Epithelial cell of proximal tubule (primary cell): Measurements from ENCODE around the gene ATRNL1. TPM values are rescaled to one million over a fixed set of nuclear protein-coding genes. Genes with fewer than 3 reads are reported as not detected.

Experiments used
- DNase-seq: peaks from one replicate; pipeline ENCODE4 v3.0.0-alpha.2; 2011; ENCODE audit warnings: low read depth
- H3K4me3 ChIP-seq: 2 replicates; pipeline ENCODE4 v1.5.1; 2011; ENCODE audit warnings: low read depth, mild to moderate bottlenecking, low read length
- total RNA-seq: library from RNA; depleted of rRNA; stranded (reverse); fragments of >200 nt; gene quantifications from 2 replicates; pipeline ENCODE4 v1.2.3, GENCODE V29; 2015
- TF ChIP-seq, protein P1 (sequence below): conservative IDR thresholded peaks from 2 replicates; pipeline ENCODE4 v1.5.1; 2012; ENCODE audit warnings: low read depth, mild to moderate bottlenecking, low read length

ATRNL1 gene
- total RNA-seq, 1 donor from 2014 or later, result 12.4 TPM

DNA sequence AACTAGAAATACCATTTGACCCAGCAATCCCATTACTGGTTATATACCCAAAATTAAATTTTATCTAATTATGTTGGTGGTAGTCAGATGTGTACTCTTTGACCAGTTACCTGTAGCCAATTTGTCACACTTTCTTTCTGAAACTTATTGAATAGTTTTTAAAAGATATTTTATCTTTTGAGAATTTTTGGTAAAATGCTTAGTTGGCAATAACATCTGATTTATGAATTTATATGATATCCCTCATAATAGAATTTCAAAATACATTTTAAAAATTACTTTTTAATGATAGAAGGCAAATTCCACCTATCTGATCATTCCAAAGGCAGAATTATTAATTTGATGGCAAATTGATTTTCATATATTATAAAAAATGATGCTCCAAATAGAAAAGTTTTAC is 569.3 kb downstream of the ATRNL1 start:
- no peak overlapping the region for H3K4me3 ChIP-seq
- TF ChIP-seq, protein P1, sequence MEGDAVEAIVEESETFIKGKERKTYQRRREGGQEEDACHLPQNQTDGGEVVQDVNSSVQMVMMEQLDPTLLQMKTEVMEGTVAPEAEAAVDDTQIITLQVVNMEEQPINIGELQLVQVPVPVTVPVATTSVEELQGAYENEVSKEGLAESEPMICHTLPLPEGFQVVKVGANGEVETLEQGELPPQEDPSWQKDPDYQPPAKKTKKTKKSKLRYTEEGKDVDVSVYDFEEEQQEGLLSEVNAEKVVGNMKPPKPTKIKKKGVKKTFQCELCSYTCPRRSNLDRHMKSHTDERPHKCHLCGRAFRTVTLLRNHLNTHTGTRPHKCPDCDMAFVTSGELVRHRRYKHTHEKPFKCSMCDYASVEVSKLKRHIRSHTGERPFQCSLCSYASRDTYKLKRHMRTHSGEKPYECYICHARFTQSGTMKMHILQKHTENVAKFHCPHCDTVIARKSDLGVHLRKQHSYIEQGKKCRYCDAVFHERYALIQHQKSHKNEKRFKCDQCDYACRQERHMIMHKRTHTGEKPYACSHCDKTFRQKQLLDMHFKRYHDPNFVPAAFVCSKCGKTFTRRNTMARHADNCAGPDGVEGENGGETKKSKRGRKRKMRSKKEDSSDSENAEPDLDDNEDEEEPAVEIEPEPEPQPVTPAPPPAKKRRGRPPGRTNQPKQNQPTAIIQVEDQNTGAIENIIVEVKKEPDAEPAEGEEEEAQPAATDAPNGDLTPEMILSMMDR, result no peak
- no peak for DNase-seq

DNA sequence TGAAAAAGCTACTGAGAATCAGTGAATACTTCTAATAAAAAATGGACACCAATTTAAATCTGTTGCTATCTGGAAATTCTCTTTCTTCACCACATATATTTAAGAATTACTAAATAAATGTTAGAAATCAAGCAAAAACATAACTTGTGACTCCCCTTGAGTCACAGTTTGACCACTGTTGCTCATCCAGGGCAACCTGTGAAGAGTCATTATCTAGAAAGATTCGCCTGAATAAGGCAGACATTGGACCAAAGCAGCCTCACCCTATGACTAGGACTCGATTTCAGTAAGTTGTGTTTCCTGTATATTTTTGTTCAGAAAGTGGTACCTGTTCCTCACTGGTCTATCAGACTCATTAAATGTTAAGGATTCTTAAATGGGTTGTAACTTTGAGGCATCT is 572.4 kb downstream of the ATRNL1 start:
- no peak overlapping the region for H3K4me3 ChIP-seq
- DNase-seq, result no peak
- TF ChIP-seq, protein P1, result no peak

DNA sequence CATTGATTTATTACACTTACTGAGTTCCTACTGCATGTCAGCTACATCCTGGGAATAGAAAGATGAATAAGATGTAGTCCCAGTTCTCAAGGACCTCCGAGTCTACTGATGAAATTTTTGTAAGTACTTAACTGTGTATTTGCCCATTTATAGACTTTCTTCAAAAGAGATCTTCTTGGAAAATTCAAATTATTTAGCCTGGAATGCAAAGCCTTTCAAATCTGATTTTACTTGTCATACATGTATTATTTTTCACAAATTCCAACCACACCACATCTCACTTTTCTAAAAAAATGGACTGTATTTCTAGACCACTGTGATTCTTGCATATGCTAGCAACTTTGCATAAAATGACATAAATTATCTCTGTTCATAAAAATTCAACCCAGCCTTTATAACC is 581.3 kb downstream of the ATRNL1 start:
- no peak overlapping the region for H3K4me3 ChIP-seq
- TF ChIP-seq, protein P1, result no peak
- DNase-seq, result no peak

DNA sequence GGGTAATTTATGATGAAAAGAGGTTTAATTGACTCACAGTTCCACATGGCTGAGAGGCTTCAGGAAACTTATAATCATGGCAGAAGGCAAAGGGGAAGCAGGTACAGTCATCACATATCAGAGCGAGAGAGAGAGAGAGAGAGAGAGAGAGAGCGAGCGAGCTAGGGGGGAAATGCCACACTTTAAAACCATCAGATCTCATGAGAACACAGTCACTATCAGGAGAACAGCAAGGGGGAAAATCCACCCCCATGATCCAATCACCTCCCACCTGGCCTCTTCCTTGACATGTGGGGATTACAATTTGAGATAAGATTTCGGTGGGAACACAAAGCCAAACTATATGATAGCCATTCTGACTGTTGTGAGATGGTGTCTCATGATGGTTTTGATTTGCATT is 603.6 kb downstream of the ATRNL1 start:
- no peak for DNase-seq
- TF ChIP-seq, protein P1, result no peak
- no peak overlapping the region for H3K4me3 ChIP-seq

DNA sequence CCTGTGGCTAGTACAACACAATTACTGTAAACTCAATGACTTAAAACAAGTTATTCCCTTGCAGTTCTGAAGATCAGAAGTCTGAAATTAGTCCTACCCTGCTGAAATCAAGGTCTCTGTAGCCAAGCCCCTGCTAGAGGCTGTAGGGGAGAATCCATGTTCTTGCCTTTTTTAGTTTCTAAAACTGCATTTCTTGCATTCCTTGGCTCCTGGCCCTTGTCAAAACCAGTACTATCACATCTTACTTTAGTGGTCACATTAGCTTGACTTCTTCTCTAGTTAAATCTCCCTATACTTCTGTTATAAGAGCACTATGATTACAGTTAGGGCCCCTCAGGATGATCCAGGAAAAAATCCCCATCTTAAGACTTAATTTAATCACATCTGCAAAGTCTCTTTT is 612.9 kb downstream of the ATRNL1 start:
- no peak overlapping the region for H3K4me3 ChIP-seq
- no peak for DNase-seq
- TF ChIP-seq, protein P1, result no peak

DNA sequence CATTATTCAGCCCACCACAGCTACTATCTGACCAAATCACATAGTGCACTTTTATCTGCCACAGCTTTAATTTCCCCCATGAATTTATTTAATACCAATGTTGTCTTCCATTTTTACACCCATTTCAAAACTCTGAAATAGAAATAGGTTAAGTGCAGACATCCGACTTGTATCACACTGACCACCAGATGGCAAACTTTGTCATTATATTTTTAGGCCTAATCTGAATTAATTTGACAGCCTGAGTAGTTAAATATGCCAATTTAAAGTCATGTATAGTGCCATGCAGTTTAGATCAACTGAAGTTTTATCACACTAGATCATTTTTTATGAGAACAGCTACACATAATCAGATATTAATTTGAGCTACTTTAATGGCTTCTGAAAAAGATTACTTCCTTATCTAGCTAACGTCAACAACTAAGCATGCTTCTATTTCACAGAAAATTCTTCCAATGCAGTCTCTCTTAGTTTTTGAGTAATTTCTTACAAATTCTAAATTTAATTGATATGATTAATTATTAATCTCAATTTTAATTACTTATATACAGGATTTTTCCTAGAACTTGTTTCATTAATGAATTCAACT is 613.4 kb downstream of the ATRNL1 start:
- TF ChIP-seq, protein P1, result peak; percentile 65
- no peak for DNase-seq
- no peak overlapping the region for H3K4me3 ChIP-seq

DNA sequence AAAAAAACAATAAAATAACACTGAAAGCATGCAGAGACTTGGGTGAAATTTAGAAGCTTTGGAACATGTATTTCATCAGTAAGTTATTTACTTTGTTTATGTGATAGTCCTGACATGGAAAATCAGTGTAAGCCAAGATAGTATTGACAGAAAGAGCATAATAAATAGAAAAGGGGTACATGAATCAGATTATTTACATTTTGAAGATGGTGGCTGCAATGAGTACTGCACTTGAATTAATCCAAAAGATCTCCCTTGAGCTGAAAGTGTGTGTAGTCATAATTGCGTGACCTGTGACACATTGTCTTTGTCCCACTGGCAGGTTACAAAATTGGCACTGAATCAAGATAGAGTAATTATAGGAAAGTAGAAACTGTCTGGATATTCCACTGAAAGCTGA is 617.0 kb downstream of the ATRNL1 start:
- DNase-seq, result no peak
- no peak overlapping the region for H3K4me3 ChIP-seq
- TF ChIP-seq, protein P1, result peak; percentile 6
